Loucy (cell line): ENCODE measurements around the gene MAT1A.

Experiments
- H2AFZ ChIP-seq: fragments of 200-600 bp; sonication (generic); 2 replicates; pipeline ENCODE4 v1.6.0; 2016; ENCODE audit warnings: antibody characterized with exemption, mild to moderate bottlenecking, low read length, moderate library complexity
- H3F3A ChIP-seq: fragments of 200-600 bp; 2 replicates; pipeline ENCODE4 v1.6.0; 2016; ENCODE audit warnings: antibody characterized with exemption, low read depth, mild to moderate bottlenecking
- H3K27me3 ChIP-seq: fragments of 200-600 bp; sonication (generic); 2 replicates; pipeline ENCODE4 v1.6.1; 2014; ENCODE audit warnings: low read length, mild to moderate bottlenecking; ENCODE audit not compliant: insufficient read depth, poor library complexity, severe bottlenecking
- H3K36me3 ChIP-seq: fragments of 200-600 bp; sonication (generic); 2 replicates; pipeline ENCODE4 v1.6.1; 2016; ENCODE audit warnings: low read length; ENCODE audit not compliant: insufficient read depth
- H3K4me1 ChIP-seq: fragments of 200-600 bp; sonication (generic); 2 replicates; pipeline ENCODE4 v1.5.1; 2014; ENCODE audit warnings: low read length, mild to moderate bottlenecking; ENCODE audit not compliant: insufficient read depth, poor library complexity, severe bottlenecking
- H3K4me2 ChIP-seq: fragments of 200-600 bp; sonication (generic); 2 replicates; pipeline ENCODE4 v1.6.0; 2014; ENCODE audit warnings: antibody characterized with exemption, low read length, low read depth, mild to moderate bottlenecking; ENCODE audit not compliant: poor library complexity, severe bottlenecking
- H3K4me3 ChIP-seq: fragments of 200-600 bp; sonication (generic); 2 replicates; pipeline ENCODE4 v1.5.1; 2014; ENCODE audit warnings: low read length, mild to moderate bottlenecking, mixed read lengths; ENCODE audit not compliant: poor library complexity, severe bottlenecking
- H3K79me2 ChIP-seq: fragments of 200-600 bp; sonication (generic); 2 replicates; pipeline ENCODE4 v1.6.1; 2014; ENCODE audit warnings: low read length; ENCODE audit not compliant: insufficient read depth
- H3K9ac ChIP-seq: fragments of 200-600 bp; sonication (generic); 2 replicates; pipeline ENCODE4 v1.6.0; 2014; ENCODE audit warnings: mild to moderate bottlenecking, low read depth, low read length, moderate library complexity; ENCODE audit not compliant: poor library complexity, severe bottlenecking
- H3K9me2 ChIP-seq: fragments of 200-600 bp; sonication (generic); replicated peaks from 2 replicates; pipeline ENCODE4 v1.6.1; 2016; ENCODE audit warnings: low read depth, low read length, mixed read lengths
- H3K9me3 ChIP-seq: fragments of 200-600 bp; sonication (generic); 2 replicates; pipeline ENCODE4 v1.6.1; 2014; ENCODE audit warnings: mild to moderate bottlenecking, antibody characterized with exemption, low read length, low read depth; ENCODE audit not compliant: insufficient read depth
- H4K20me1 ChIP-seq: fragments of 200-600 bp; sonication (generic); 2 replicates; pipeline ENCODE4 v1.6.0; 2014; ENCODE audit warnings: antibody characterized with exemption, low read length, mild to moderate bottlenecking; ENCODE audit not compliant: insufficient read depth, poor library complexity, severe bottlenecking
- EZH2phosphoT487 ChIP-seq: fragments of 200-600 bp; IDR thresholded peaks from 2 replicates; pipeline ENCODE4 v1.6.1; 2018; ENCODE audit warnings: antibody characterized with exemption, mild to moderate bottlenecking, moderate library complexity, borderline replicate concordance
- TF ChIP-seq, protein P1 (sequence below): fragments of 200-600 bp; sonication (generic); conservative IDR thresholded peaks from 2 replicates; pipeline ENCODE4 v1.5.1; 2014; ENCODE audit warnings: mild to moderate bottlenecking, antibody characterized with exemption, low read length

Gene MAT1A

DNA sequence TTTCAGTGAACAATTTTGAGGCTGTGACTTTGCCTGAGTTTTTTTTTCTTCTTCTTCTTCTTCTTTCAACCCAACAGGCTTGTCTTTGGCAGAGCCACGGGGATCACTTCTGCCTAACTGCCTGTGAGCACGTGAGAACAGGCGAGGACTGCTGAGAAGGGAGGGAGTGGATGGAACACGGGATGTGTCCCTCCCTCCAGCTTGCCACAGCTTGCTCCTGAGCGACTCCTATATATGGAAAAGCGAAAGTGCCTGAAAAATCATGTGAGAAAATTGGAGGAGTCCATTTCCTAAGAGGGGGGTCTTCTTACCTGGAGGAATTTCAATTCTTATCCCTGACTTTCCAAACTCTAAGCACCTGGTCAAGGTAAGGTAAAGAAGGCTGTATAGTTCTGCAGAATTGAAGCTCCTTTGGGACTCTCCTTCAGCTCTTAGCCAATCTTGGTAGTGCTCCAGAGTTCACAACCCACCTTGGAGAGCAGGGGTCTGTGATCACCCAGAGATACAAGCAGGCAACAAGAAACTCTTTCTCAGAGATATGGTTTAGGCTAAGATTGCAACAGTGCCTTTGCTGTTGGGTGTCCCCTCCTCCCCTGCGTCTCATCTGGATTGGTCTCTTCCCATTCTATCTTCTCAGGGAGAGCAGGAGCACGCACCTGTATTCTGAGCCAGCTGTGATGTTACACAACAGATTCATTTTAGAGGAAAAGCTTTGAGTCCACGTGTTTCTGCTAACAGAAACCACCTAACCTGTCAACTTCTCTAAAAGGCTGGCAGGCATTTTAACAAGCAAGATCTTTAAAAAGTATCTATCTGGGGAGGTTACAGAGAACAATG, at the start of gene MAT1A:
MAT1A (minus strand) TSS at position 208 of the 837 bp plus-strand sequence. CDS start 235 bp downstream, outside the sequence.
- Histone ChIP-seq H3K4me2 (peak within 1 kb of the TSS; percentile 76), H2AFZ (peak within 1 kb of the TSS; percentile 100)
- TF ChIP-seq, protein P1, sequence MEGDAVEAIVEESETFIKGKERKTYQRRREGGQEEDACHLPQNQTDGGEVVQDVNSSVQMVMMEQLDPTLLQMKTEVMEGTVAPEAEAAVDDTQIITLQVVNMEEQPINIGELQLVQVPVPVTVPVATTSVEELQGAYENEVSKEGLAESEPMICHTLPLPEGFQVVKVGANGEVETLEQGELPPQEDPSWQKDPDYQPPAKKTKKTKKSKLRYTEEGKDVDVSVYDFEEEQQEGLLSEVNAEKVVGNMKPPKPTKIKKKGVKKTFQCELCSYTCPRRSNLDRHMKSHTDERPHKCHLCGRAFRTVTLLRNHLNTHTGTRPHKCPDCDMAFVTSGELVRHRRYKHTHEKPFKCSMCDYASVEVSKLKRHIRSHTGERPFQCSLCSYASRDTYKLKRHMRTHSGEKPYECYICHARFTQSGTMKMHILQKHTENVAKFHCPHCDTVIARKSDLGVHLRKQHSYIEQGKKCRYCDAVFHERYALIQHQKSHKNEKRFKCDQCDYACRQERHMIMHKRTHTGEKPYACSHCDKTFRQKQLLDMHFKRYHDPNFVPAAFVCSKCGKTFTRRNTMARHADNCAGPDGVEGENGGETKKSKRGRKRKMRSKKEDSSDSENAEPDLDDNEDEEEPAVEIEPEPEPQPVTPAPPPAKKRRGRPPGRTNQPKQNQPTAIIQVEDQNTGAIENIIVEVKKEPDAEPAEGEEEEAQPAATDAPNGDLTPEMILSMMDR = peak; percentile 29
- no peak for TF ChIP-seq EZH2phosphoT487

GRCh38 chr10:80333983-80334382, 44.5 kb upstream of the MAT1A start:
- Histone ChIP-seq H2AFZ (no peak overlapping the region), H4K20me1 (no peaks in the 10 kb centered on the region), H3K9me3 (no peaks in the 10 kb centered on the region), H3K9ac (no peak overlapping the region), H3K27me3 (no peaks in the 10 kb centered on the region), H3K4me1 (no peaks in the 10 kb centered on the region), H3K79me2 (no peaks in the 10 kb centered on the region), H3K4me2 (no peak overlapping the region), H3K4me3 (no peak overlapping the region), H3K36me3 (no peaks in the 10 kb centered on the region), H3K9me2 (no peaks in the 10 kb centered on the region), H3F3A (no peaks in the 10 kb centered on the region)
- no peak for TF ChIP-seq EZH2phosphoT487
- TF ChIP-seq, protein P1 = no peak

More for the DNA sequence above, at the start of gene MAT1A:
- Histone ChIP-seq H3F3A (no peaks in the 10 kb centered on the region), H3K9me3 (no peaks in the 10 kb centered on the region), H4K20me1 (no peaks in the 10 kb centered on the region), H3K36me3 (no peaks in the 10 kb centered on the region), H3K4me1 (peaks cover 13% of the 10 kb centered on the region), H3K27me3 (no peaks in the 10 kb centered on the region), H3K4me3 (peak within 1 kb of the TSS; percentile 69), H3K9ac (peak within 1 kb of the TSS; percentile 56), H3K79me2 (no peaks in the 10 kb centered on the region), H3K9me2 (no peaks in the 10 kb centered on the region)

- Histone ChIP-seq H3K4me1 (peaks cover 16% of the 10 kb centered on the region), H4K20me1 (no peaks in the 10 kb centered on the region), H3K9me3 (no peaks in the 10 kb centered on the region), H3K36me3 (no peaks in the 10 kb centered on the region), H3K27me3 (no peaks in the 10 kb centered on the region), H3K79me2 (no peaks in the 10 kb centered on the region), H3K4me3 (no peak overlapping the region), H2AFZ (no peak overlapping the region), H3K9me2 (no peaks in the 10 kb centered on the region), H3K9ac (no peak overlapping the region), H3K4me2 (no peak overlapping the region), H3F3A (no peaks in the 10 kb centered on the region)
- no peak for TF ChIP-seq EZH2phosphoT487
- TF ChIP-seq, protein P1 = no peak
Measured at GRCh38 chr10:80324891-80325364, 35.5 kb upstream of the MAT1A start.
